HepG2 (cell line): Measurements from ENCODE around the gene TMEM214. TPM values are rescaled to one million over a fixed set of nuclear protein-coding genes. Genes with fewer than 3 reads are reported as not detected.

ENCODE experiments used
- ARID2 ChIP-seq: sonication (generic); formaldehyde crosslinking; IDR thresholded peaks from 2 replicates; pipeline ENCODE4 v1.8.1; 2022; ENCODE audit warnings: mild to moderate bottlenecking, missing genetic modification reagents, borderline replicate concordance
- ATF7-NPFF ChIP-seq: sonication (generic); formaldehyde crosslinking; IDR thresholded peaks from 2 replicates; pipeline ENCODE4 v1.8.1; 2023; ENCODE audit warnings: mild to moderate bottlenecking, low read depth, missing genetic modification reagents, moderate library complexity
- EP300 ChIP-seq, 3 experiments: sonication (generic) in 1 of 3; formaldehyde crosslinking in 1 of 3; IDR thresholded peaks; 2 replicates each; pipeline versions ENCODE4 v1.5.1 to v1.6.1; 2011 to 2020; ENCODE audit warnings: low read depth in 2 of 3, low read length in 2 of 3, borderline replicate concordance in 1 of 3, improper control_type of control experiment in 1 of 3, mild to moderate bottlenecking in 1 of 3, missing genetic modification reagents in 1 of 3, moderate library complexity in 1 of 3
- HDAC1 ChIP-seq: sonication (generic); formaldehyde crosslinking; IDR thresholded peaks from 2 replicates; pipeline ENCODE4 v1.5.1; 2020; ENCODE audit warnings: mild to moderate bottlenecking, missing genetic modification reagents
- KLF11 ChIP-seq: IDR thresholded peaks from 2 replicates; pipeline ENCODE4 v1.6.1; 2016; ENCODE audit warnings: missing compliant biosample characterization
- RFX5 ChIP-seq: IDR thresholded peaks from 2 replicates; pipeline ENCODE4 v1.6.1; 2011; ENCODE audit warnings: low read depth, low read length, improper control_type of control experiment
- SAP130 ChIP-seq: IDR thresholded peaks from 2 replicates; pipeline ENCODE4 v1.6.1; 2016; ENCODE audit warnings: low read depth
- TBL1XR1 ChIP-seq: fragments of 150-350 bp; IDR thresholded peaks from 2 replicates; pipeline ENCODE4 v1.6.1; 2014; ENCODE audit warnings: borderline replicate concordance, low read length; ENCODE audit not compliant: partially characterized antibody
- TOE1 ChIP-seq: sonication (generic); formaldehyde crosslinking; IDR thresholded peaks from 2 replicates; pipeline ENCODE4 v1.4.0; 2020; ENCODE audit warnings: mild to moderate bottlenecking, missing genetic modification reagents
- ZEB1 ChIP-seq: IDR thresholded peaks from 2 replicates; pipeline ENCODE4 v1.6.1; 2012; ENCODE audit warnings: mild to moderate bottlenecking, low read depth, inconsistent platforms; ENCODE audit not compliant: insufficient replicate concordance
- ZFYVE20 ChIP-seq: sonication (generic); formaldehyde crosslinking; IDR thresholded peaks from 2 replicates; pipeline ENCODE4 v1.8.0; 2023; ENCODE audit warnings: low read depth, mild to moderate bottlenecking, moderate library complexity, missing genetic modification reagents, borderline replicate concordance
- ZNF160 ChIP-seq: sonication (generic); formaldehyde crosslinking; IDR thresholded peaks from 2 replicates; pipeline ENCODE4 v1.8.0; 2022; ENCODE audit warnings: mild to moderate bottlenecking, inconsistent platforms, missing genetic modification reagents
- ZNF234 ChIP-seq: sonication (generic); formaldehyde crosslinking; conservative IDR thresholded peaks from 2 replicates; pipeline ENCODE4 v1.5.1; 2020; ENCODE audit warnings: mild to moderate bottlenecking, missing genetic modification reagents
- ZNF24 ChIP-seq: fragments of 450-650 bp; IDR thresholded peaks from 2 replicates; pipeline ENCODE4 v1.6.1; 2017; ENCODE audit warnings: antibody characterized with exemption, mild to moderate bottlenecking
- ZNF724P ChIP-seq: sonication (generic); formaldehyde crosslinking; IDR thresholded peaks from 2 replicates; pipeline ENCODE4 v1.8.0; 2022; ENCODE audit warnings: missing genetic modification reagents, borderline replicate concordance
- ZNF775 ChIP-seq: sonication (generic); formaldehyde crosslinking; IDR thresholded peaks from 2 replicates; pipeline ENCODE4 v1.4.0; 2020; ENCODE audit warnings: missing genetic modification reagents, mild to moderate bottlenecking, moderate library complexity, borderline replicate concordance
- ZNF83 ChIP-seq: sonication (generic); formaldehyde crosslinking; IDR thresholded peaks from 2 replicates; pipeline ENCODE4 v1.4.0; 2020; ENCODE audit warnings: missing genetic modification reagents, mild to moderate bottlenecking, borderline replicate concordance
- ZSCAN22 ChIP-seq: sonication (generic); formaldehyde crosslinking; IDR thresholded peaks from 2 replicates; pipeline ENCODE4 v1.4.0; 2020; ENCODE audit warnings: mild to moderate bottlenecking, missing genetic modification reagents
- polyA plus RNA-seq, 8 experiments: library from polyadenylated mRNA; depleted of rRNA in 3 of 8; stranded (reverse) in 7 of 8; unstranded in 1 of 8; fragments of >200 nt; fragmentation: Illumina TruSeq in 4 of 8; extraction: Trizol in 4 of 8; gene quantifications; 2 replicates each; pipeline versions ENCODE4 v1.2.1 to v1.2.3, GENCODE V29; 2011 to 2016; ENCODE audit warnings: low read depth in 4 of 8, missing spikeins in 1 of 8, mixed read lengths in 1 of 8; ENCODE audit not compliant: insufficient read depth in 1 of 8
- total RNA-seq, 5 experiments: library from RNA; depleted of rRNA; stranded (reverse); fragments of >200 nt; fragmentation: Illumina TruSeq; extraction: Trizol; gene quantifications; 2 replicates each; pipeline ENCODE4 v1.2.3, GENCODE V29; 2016; ENCODE audit warnings: low read depth in 1 of 5
- TF ChIP-seq, protein P1 (sequence below), 2 experiments: sonication (generic) in 1 of 2; formaldehyde crosslinking in 1 of 2; IDR thresholded peaks; 2 replicates each; pipeline versions ENCODE4 v1.6.1 to v1.9.0; 2014 to 2022; ENCODE audit warnings: antibody characterized with exemption in 1 of 2, borderline replicate concordance in 1 of 2, inconsistent platforms in 1 of 2, low read depth in 1 of 2, missing genetic modification reagents in 1 of 2
- TF ChIP-seq, protein P2 (sequence below): sonication (generic); formaldehyde crosslinking; IDR thresholded peaks from 2 replicates; pipeline ENCODE4 v1.5.1; 2020; ENCODE audit warnings: mild to moderate bottlenecking, missing genetic modification reagents, moderate library complexity

Gene TMEM214
- total and polyA plus RNA-seq, 2 of the 13 experiments (the other 11 are each of a cell fraction or from before 2014, with no cell fraction given) = 58.3 to 132 TPM

GRCh38 chr2:27086090-27086723 lies 53.4 kb downstream of the TMEM214 start (continued):
- TF ChIP-seq ZNF775 (0 out of 2 replicates have a peak, but pooled peaks have one; percentile 27), ZEB1 (no peak), ZNF234 (CRISPR knock-in tag) (peak; percentile 99), ZSCAN22 (CRISPR knock-in tag) (no peak), ZNF724P (CRISPR knock-in tag) (0 out of 2 replicates have a peak, but pooled peaks have one; percentile 23), SAP130 (CRISPR knock-in tag) (peak; percentile 78; the same call in 1 of the 2 replicates), TBL1XR1 (peak; percentile 5), TOE1 (CRISPR knock-in tag) (peak; percentile 90), KLF11 (CRISPR knock-in tag) (peak; percentile 43; the same call in 1 of the 2 replicates), ZFYVE20 (CRISPR knock-in tag) (no peak), HDAC1 (CRISPR knock-in tag) (peak; percentile 67), ATF7-NPFF (peak; percentile 92), ARID2 (CRISPR knock-in tag) (no peak), ZNF24 (no peak), ZNF83 (no peak), ZNF160 (CRISPR knock-in tag) (peak; percentile 8; the same call in 1 of the 2 replicates), EP300 (IDR thresholded peaks at IDR 0.05; ENCODE audit: low read depth in 2 of 2, low read length in 2 of 2) (peak in 1 of 2 experiments; percentile 18; a peak in 1 of 4 replicates), EP300 (CRISPR knock-in tag; IDR thresholded peaks at IDR 0.05; ENCODE audit: borderline replicate concordance) (no peak), RFX5 (no peak)
- TF ChIP-seq, protein P1, sequence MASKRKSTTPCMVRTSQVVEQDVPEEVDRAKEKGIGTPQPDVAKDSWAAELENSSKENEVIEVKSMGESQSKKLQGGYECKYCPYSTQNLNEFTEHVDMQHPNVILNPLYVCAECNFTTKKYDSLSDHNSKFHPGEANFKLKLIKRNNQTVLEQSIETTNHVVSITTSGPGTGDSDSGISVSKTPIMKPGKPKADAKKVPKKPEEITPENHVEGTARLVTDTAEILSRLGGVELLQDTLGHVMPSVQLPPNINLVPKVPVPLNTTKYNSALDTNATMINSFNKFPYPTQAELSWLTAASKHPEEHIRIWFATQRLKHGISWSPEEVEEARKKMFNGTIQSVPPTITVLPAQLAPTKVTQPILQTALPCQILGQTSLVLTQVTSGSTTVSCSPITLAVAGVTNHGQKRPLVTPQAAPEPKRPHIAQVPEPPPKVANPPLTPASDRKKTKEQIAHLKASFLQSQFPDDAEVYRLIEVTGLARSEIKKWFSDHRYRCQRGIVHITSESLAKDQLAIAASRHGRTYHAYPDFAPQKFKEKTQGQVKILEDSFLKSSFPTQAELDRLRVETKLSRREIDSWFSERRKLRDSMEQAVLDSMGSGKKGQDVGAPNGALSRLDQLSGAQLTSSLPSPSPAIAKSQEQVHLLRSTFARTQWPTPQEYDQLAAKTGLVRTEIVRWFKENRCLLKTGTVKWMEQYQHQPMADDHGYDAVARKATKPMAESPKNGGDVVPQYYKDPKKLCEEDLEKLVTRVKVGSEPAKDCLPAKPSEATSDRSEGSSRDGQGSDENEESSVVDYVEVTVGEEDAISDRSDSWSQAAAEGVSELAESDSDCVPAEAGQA (IDR thresholded peaks at IDR 0.05; ENCODE audit: low read depth) = peak; percentile 7; the same call in 1 of the 2 replicates
- TF ChIP-seq, protein P1 (CRISPR knock-in tag; IDR thresholded peaks at IDR 0.05; ENCODE audit: borderline replicate concordance) = 0 out of 2 replicates have a peak, but pooled peaks have one; percentile 26
- TF ChIP-seq, protein P2, sequence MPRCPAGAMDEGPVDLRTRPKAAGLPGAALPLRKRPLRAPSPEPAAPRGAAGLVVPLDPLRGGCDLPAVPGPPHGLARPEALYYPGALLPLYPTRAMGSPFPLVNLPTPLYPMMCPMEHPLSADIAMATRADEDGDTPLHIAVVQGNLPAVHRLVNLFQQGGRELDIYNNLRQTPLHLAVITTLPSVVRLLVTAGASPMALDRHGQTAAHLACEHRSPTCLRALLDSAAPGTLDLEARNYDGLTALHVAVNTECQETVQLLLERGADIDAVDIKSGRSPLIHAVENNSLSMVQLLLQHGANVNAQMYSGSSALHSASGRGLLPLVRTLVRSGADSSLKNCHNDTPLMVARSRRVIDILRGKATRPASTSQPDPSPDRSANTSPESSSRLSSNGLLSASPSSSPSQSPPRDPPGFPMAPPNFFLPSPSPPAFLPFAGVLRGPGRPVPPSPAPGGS (CRISPR knock-in tag) = 0 out of 2 replicates have a peak, but pooled peaks have one; percentile 52
